HEK293 (cell line): ENCODE measurements around the gene TSPYL2.
A peak's percentile ranks its signal among the peaks of the same experiment; 100 is the strongest.

ENCODE experiments used
- ATF2 ChIP-seq: fragments of 450-650 bp; formaldehyde crosslinking; IDR thresholded peaks from 2 replicates; pipeline ENCODE4 v1.5.1; 2016; ENCODE audit warnings: missing biosample characterization, missing genetic modification characterization, low read depth
- GLI4 ChIP-seq: fragments of 450-650 bp; formaldehyde crosslinking; IDR thresholded peaks from 2 replicates; pipeline ENCODE4 v1.5.1; 2016; ENCODE audit warnings: missing biosample characterization, missing genetic modification characterization
- HOXA7 ChIP-seq: sonication (generic); formaldehyde crosslinking; IDR thresholded peaks from 2 replicates; pipeline ENCODE4 v1.8.1; 2022; ENCODE audit warnings: missing genetic modification reagents, borderline replicate concordance
- KLF1 ChIP-seq: fragments of 450-650 bp; formaldehyde crosslinking; IDR thresholded peaks from 2 replicates; pipeline ENCODE4 v1.5.1; 2016; ENCODE audit warnings: missing biosample characterization, missing genetic modification characterization
- SETDB1 ChIP-seq: IDR thresholded peaks from one replicate; pipeline ENCODE4 v1.6.1; 2017; ENCODE audit warnings: mild to moderate bottlenecking, low read length, moderate library complexity, mixed read lengths; ENCODE audit not compliant: insufficient read length
- TCF7L2 ChIP-seq: IDR thresholded peaks from 2 replicates; pipeline ENCODE4 v1.6.1; 2011; ENCODE audit warnings: low read depth, mild to moderate bottlenecking, inconsistent platforms, low read length, moderate library complexity, borderline replicate concordance
- ZBTB48 ChIP-seq: fragments of 450-650 bp; formaldehyde crosslinking; IDR thresholded peaks from 2 replicates; pipeline ENCODE4 v1.5.1; 2016; ENCODE audit warnings: missing biosample characterization, missing genetic modification characterization
- ZEB2 ChIP-seq: fragments of 450-650 bp; formaldehyde crosslinking; IDR thresholded peaks from 2 replicates; pipeline ENCODE4 v1.5.1; 2016; ENCODE audit warnings: missing biosample characterization, missing genetic modification characterization
- ZNF112 ChIP-seq: fragments of 450-650 bp; formaldehyde crosslinking; IDR thresholded peaks from 2 replicates; pipeline ENCODE4 v1.5.0; 2017; ENCODE audit warnings: missing biosample characterization, missing genetic modification characterization
- ZNF114 ChIP-seq: fragments of 450-650 bp; formaldehyde crosslinking; IDR thresholded peaks from 2 replicates; pipeline ENCODE4 v1.5.0; 2017; ENCODE audit warnings: missing biosample characterization, missing genetic modification characterization
- ZNF140 ChIP-seq: fragments of 450-650 bp; formaldehyde crosslinking; IDR thresholded peaks from 2 replicates; pipeline ENCODE4 v1.5.1; 2016; ENCODE audit warnings: missing biosample characterization, missing genetic modification characterization
- ZNF155 ChIP-seq: fragments of 450-650 bp; formaldehyde crosslinking; IDR thresholded peaks from 2 replicates; pipeline ENCODE4 v1.5.1; 2016; ENCODE audit warnings: missing biosample characterization, missing genetic modification characterization
- ZNF221 ChIP-seq: fragments of 450-650 bp; formaldehyde crosslinking; IDR thresholded peaks from 2 replicates; pipeline ENCODE4 v1.5.1; 2017; ENCODE audit warnings: missing biosample characterization, missing genetic modification characterization, borderline replicate concordance
- ZNF23 ChIP-seq: fragments of 450-650 bp; formaldehyde crosslinking; IDR thresholded peaks from 2 replicates; pipeline ENCODE4 v1.5.1; 2016; ENCODE audit warnings: missing biosample characterization, missing genetic modification characterization, borderline replicate concordance
- ZNF274 ChIP-seq, 2 experiments: fragments of 200-500 bp in 1 of 2; fragments of 450-650 bp in 1 of 2; sonication (Bioruptor generic) in 1 of 2; formaldehyde crosslinking in 1 of 2; IDR thresholded peaks; 2 replicates each; pipeline versions ENCODE4 v1.5.1 to v1.6.1; 2014 to 2016; ENCODE audit warnings: borderline replicate concordance in 1 of 2, inconsistent platforms in 1 of 2, low read length in 1 of 2, missing biosample characterization in 1 of 2, missing genetic modification characterization in 1 of 2
- ZNF391 ChIP-seq: fragments of 450-650 bp; formaldehyde crosslinking; IDR thresholded peaks from 2 replicates; pipeline ENCODE4 v1.5.1; 2016; ENCODE audit warnings: low read depth, missing biosample characterization, missing genetic modification characterization, borderline replicate concordance
- ZNF416 ChIP-seq: fragments of 450-650 bp; formaldehyde crosslinking; IDR thresholded peaks from 2 replicates; pipeline ENCODE4 v1.5.1; 2016; ENCODE audit warnings: missing biosample characterization, missing genetic modification characterization
- ZNF510 ChIP-seq: fragments of 450-650 bp; formaldehyde crosslinking; IDR thresholded peaks from 2 replicates; pipeline ENCODE4 v1.5.1; 2018; ENCODE audit warnings: mild to moderate bottlenecking, missing genetic modification characterization, missing biosample characterization; ENCODE audit not compliant: insufficient replicate concordance
- ZNF514 ChIP-seq: fragments of 450-650 bp; formaldehyde crosslinking; IDR thresholded peaks from 2 replicates; pipeline ENCODE4 v1.5.1; 2016; ENCODE audit warnings: missing biosample characterization, missing genetic modification characterization
- ZNF560 ChIP-seq: fragments of 450-650 bp; formaldehyde crosslinking; IDR thresholded peaks from 2 replicates; pipeline ENCODE4 v1.5.1; 2017; ENCODE audit warnings: missing biosample characterization, missing genetic modification characterization, borderline replicate concordance
- ZNF621 ChIP-seq: fragments of 450-650 bp; formaldehyde crosslinking; IDR thresholded peaks from 2 replicates; pipeline ENCODE4 v1.5.1; 2017; ENCODE audit warnings: missing biosample characterization, missing genetic modification characterization
- ZNF654 ChIP-seq: fragments of 450-650 bp; formaldehyde crosslinking; IDR thresholded peaks from 2 replicates; pipeline ENCODE4 v1.5.1; 2016; ENCODE audit warnings: low read depth, missing biosample characterization, missing genetic modification characterization
- ZNF692 ChIP-seq: fragments of 450-650 bp; formaldehyde crosslinking; IDR thresholded peaks from 2 replicates; pipeline ENCODE4 v1.5.1; 2016; ENCODE audit warnings: missing biosample characterization, missing genetic modification characterization
- ZNF792 ChIP-seq: fragments of 450-650 bp; formaldehyde crosslinking; IDR thresholded peaks from 2 replicates; pipeline ENCODE4 v1.5.1; 2016; ENCODE audit warnings: missing biosample characterization, missing genetic modification characterization
- ZSCAN23 ChIP-seq: fragments of 450-650 bp; formaldehyde crosslinking; IDR thresholded peaks from 2 replicates; pipeline ENCODE4 v1.5.1; 2016; ENCODE audit warnings: missing biosample characterization, missing genetic modification characterization
- ZSCAN4 ChIP-seq: fragments of 450-650 bp; formaldehyde crosslinking; IDR thresholded peaks from 2 replicates; pipeline ENCODE4 v1.5.1; 2017; ENCODE audit warnings: missing biosample characterization, missing genetic modification characterization
- ZXDB ChIP-seq: fragments of 450-650 bp; formaldehyde crosslinking; IDR thresholded peaks from 2 replicates; pipeline ENCODE4 v1.5.1; 2016; ENCODE audit warnings: missing biosample characterization, missing genetic modification characterization
- TF ChIP-seq, protein P1 (sequence below): fragments of 450-650 bp; formaldehyde crosslinking; IDR thresholded peaks from 2 replicates; pipeline ENCODE4 v1.5.1; 2017; ENCODE audit warnings: missing biosample characterization, missing genetic modification characterization
- TF ChIP-seq, protein P2 (sequence below): fragments of 450-650 bp; formaldehyde crosslinking; IDR thresholded peaks from 2 replicates; pipeline ENCODE4 v1.5.1; 2016; ENCODE audit warnings: missing biosample characterization, missing genetic modification characterization, borderline replicate concordance

The TSPYL2 gene

GRCh38 chrX:53081925-53082772 is at the start of gene TSPYL2 (continued):
- TF ChIP-seq, protein P1, sequence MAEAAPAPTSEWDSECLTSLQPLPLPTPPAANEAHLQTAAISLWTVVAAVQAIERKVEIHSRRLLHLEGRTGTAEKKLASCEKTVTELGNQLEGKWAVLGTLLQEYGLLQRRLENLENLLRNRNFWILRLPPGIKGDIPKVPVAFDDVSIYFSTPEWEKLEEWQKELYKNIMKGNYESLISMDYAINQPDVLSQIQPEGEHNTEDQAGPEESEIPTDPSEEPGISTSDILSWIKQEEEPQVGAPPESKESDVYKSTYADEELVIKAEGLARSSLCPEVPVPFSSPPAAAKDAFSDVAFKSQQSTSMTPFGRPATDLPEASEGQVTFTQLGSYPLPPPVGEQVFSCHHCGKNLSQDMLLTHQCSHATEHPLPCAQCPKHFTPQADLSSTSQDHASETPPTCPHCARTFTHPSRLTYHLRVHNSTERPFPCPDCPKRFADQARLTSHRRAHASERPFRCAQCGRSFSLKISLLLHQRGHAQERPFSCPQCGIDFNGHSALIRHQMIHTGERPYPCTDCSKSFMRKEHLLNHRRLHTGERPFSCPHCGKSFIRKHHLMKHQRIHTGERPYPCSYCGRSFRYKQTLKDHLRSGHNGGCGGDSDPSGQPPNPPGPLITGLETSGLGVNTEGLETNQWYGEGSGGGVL (tag by site-specific recombination): peak; percentile 32
- TF ChIP-seq ZSCAN23 (no peak), ZNF654 (tag by site-specific recombination) (no peak), ZSCAN4 (tag by site-specific recombination) (no peak), ZBTB48 (no peak), ZNF391 (tag by site-specific recombination) (peak; percentile 69; the same call in 1 of the 2 replicates), ZNF114 (tag by site-specific recombination) (no peak), ZNF274 (IDR thresholded peaks at IDR 0.05; ENCODE audit: low read length) (no peak), ZNF274 (tag by site-specific recombination; IDR thresholded peaks at IDR 0.05; ENCODE audit: borderline replicate concordance) (no peak), ZNF112 (tag by site-specific recombination) (no peak), HOXA7 (CRISPR knock-in tag) (no peak), ZNF140 (tag by site-specific recombination) (no peak), KLF1 (no peak), ZNF23 (no peak), ZNF792 (tag by site-specific recombination) (0 out of 2 replicates have a peak, but pooled peaks have one; percentile 40), ZNF560 (tag by site-specific recombination) (no peak), ZXDB (peak; percentile 44; the same call in 1 of the 2 replicates), ATF2 (no peak), ZNF155 (tag by site-specific recombination) (no peak), ZNF510 (tag by site-specific recombination) (no peak), SETDB1 (no peak), ZNF416 (tag by site-specific recombination) (no peak), ZEB2 (tag by site-specific recombination) (no peak), TCF7L2 (no peak), ZNF621 (tag by site-specific recombination) (no peak), GLI4 (tag by site-specific recombination) (peak; percentile 32; the same call in 1 of the 2 replicates), ZNF514 (tag by site-specific recombination) (no peak), ZNF221 (tag by site-specific recombination) (no peak), ZNF692 (tag by site-specific recombination) (0 out of 2 replicates have a peak, but pooled peaks have one; percentile 44)
- TF ChIP-seq, protein P2, sequence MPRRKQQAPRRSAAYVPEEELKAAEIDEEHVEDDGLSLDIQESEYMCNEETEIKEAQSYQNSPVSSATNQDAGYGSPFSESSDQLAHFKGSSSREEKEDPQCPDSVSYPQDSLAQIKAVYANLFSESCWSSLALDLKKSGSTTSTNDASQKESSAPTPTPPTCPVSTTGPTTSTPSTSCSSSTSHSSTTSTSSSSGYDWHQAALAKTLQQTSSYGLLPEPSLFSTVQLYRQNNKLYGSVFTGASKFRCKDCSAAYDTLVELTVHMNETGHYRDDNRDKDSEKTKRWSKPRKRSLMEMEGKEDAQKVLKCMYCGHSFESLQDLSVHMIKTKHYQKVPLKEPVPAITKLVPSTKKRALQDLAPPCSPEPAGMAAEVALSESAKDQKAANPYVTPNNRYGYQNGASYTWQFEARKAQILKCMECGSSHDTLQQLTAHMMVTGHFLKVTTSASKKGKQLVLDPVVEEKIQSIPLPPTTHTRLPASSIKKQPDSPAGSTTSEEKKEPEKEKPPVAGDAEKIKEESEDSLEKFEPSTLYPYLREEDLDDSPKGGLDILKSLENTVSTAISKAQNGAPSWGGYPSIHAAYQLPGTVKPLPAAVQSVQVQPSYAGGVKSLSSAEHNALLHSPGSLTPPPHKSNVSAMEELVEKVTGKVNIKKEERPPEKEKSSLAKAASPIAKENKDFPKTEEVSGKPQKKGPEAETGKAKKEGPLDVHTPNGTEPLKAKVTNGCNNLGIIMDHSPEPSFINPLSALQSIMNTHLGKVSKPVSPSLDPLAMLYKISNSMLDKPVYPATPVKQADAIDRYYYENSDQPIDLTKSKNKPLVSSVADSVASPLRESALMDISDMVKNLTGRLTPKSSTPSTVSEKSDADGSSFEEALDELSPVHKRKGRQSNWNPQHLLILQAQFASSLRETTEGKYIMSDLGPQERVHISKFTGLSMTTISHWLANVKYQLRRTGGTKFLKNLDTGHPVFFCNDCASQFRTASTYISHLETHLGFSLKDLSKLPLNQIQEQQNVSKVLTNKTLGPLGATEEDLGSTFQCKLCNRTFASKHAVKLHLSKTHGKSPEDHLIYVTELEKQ: no peak
